SU-DHL-6 (cell line): ENCODE data around the gene POMT2.

Experiments used
- H2AFZ ChIP-seq: fragments of 200-600 bp; sonication (generic); 2 replicates; pipeline ENCODE4 v1.6.1; 2014; ENCODE audit warnings: low read depth, mild to moderate bottlenecking, moderate library complexity, mixed read lengths, antibody characterized with exemption, low read length; ENCODE audit not compliant: severe bottlenecking
- H3F3A ChIP-seq: fragments of 200-600 bp; shearing (Covaris generic); 2 replicates; pipeline ENCODE4 v1.6.0; 2016; ENCODE audit warnings: antibody characterized with exemption, mild to moderate bottlenecking; ENCODE audit not compliant: insufficient read depth
- H3K27ac ChIP-seq: fragments of 200-600 bp; sonication (generic); 2 replicates; pipeline ENCODE4 v1.5.1; 2016; ENCODE audit warnings: low read depth, mild to moderate bottlenecking, low read length, moderate library complexity, mixed read lengths
- H3K27me3 ChIP-seq: fragments of 200-600 bp; sonication (generic), shearing (Covaris generic); 2 replicates; pipeline ENCODE4 v1.6.0; 2014; ENCODE audit warnings: mild to moderate bottlenecking, low read length
- H3K36me3 ChIP-seq: fragments of 200-600 bp; sonication (generic); 2 replicates; pipeline ENCODE4 v1.6.1; 2014; ENCODE audit warnings: mild to moderate bottlenecking, low read length, mixed read lengths
- H3K4me2 ChIP-seq: fragments of 300-600, 200-600 bp; shearing (Covaris generic), sonication (generic); 2 replicates; pipeline ENCODE4 v1.6.0; 2014; ENCODE audit warnings: low read length, low read depth, mild to moderate bottlenecking; ENCODE audit not compliant: poor library complexity, severe bottlenecking
- H3K4me3 ChIP-seq: fragments of 200-600 bp; sonication (generic); 2 replicates; pipeline ENCODE4 v1.5.1; 2014; ENCODE audit warnings: antibody characterized with exemption, low read length, mild to moderate bottlenecking, mixed read lengths; ENCODE audit not compliant: insufficient read depth, poor library complexity, severe bottlenecking
- H3K79me2 ChIP-seq: fragments of 200-600 bp; sonication (generic); 2 replicates; pipeline ENCODE4 v1.6.1; 2014; ENCODE audit warnings: mild to moderate bottlenecking, low read length, moderate library complexity; ENCODE audit not compliant: insufficient read depth
- H3K9ac ChIP-seq: fragments of 200-600 bp; sonication (generic); 2 replicates; pipeline ENCODE4 v1.7.0; 2014; ENCODE audit warnings: mild to moderate bottlenecking, low read length
- H3K9me2 ChIP-seq: fragments of 200-600 bp; sonication (generic); replicated peaks from 2 replicates; pipeline ENCODE4 v1.6.1; 2014; ENCODE audit warnings: low read length; ENCODE audit not compliant: insufficient read depth
- H3K9me3 ChIP-seq: fragments of 200-600 bp; sonication (generic); 2 replicates; pipeline ENCODE4 v1.6.1; 2014; ENCODE audit warnings: low read length, mixed read lengths; ENCODE audit not compliant: insufficient read depth
- H4K20me1 ChIP-seq: fragments of 200-600 bp; sonication (generic); 2 replicates; pipeline ENCODE4 v1.6.1; 2014; ENCODE audit warnings: low read depth, mild to moderate bottlenecking, antibody characterized with exemption, low read length, moderate library complexity, mixed read lengths
- CTCF ChIP-seq: fragments of 200-600 bp; sonication (generic); IDR thresholded peaks from one replicate; pipeline ENCODE4 v1.5.1; 2017; ENCODE audit warnings: antibody characterized with exemption, mild to moderate bottlenecking, low read length, moderate library complexity; ENCODE audit not compliant: insufficient read depth, poor library complexity, severe bottlenecking
- EZH2phosphoT487 ChIP-seq: fragments of 200-600 bp; sonication (generic), shearing (Covaris generic); conservative IDR thresholded peaks from 2 replicates; pipeline ENCODE4 v1.6.1; 2018; ENCODE audit warnings: mild to moderate bottlenecking, antibody characterized with exemption, low read length, moderate library complexity, mixed read lengths

POMT2 gene

GRCh38 chr14:77299771-77300170 lies 20.9 kb downstream of the POMT2 start:
- no peaks in the 10 kb centered on the region for H3K27me3 ChIP-seq
- TF ChIP-seq CTCF: no peak
- no peak for TF ChIP-seq EZH2phosphoT487
- no peaks in the 10 kb centered on the region for H4K20me1 ChIP-seq
- no peak overlapping the region for H3K4me2 ChIP-seq
- no peaks in the 10 kb centered on the region for H3K79me2 ChIP-seq
- no peak overlapping the region for H2AFZ ChIP-seq
- no peak overlapping the region for H3K27ac ChIP-seq
- H3K4me3 ChIP-seq: no peak overlapping the region
- no peaks in the 10 kb centered on the region for H3K36me3 ChIP-seq
- no peaks in the 10 kb centered on the region for H3F3A ChIP-seq
- no peak overlapping the region for H3K9ac ChIP-seq
- no peaks in the 10 kb centered on the region for H3K9me2 ChIP-seq
- no peaks in the 10 kb centered on the region for H3K9me3 ChIP-seq

GRCh38 chr14:77296906-77297305 lies 23.8 kb downstream of the POMT2 start:
- H3K9me3 ChIP-seq: no peaks in the 10 kb centered on the region
- H3K9ac ChIP-seq: no peak overlapping the region
- H3K27ac ChIP-seq: no peak overlapping the region
- H3F3A ChIP-seq: no peaks in the 10 kb centered on the region
- TF ChIP-seq EZH2phosphoT487 (no peak), CTCF (no peak)
- H3K27me3 ChIP-seq: no peaks in the 10 kb centered on the region
- no peaks in the 10 kb centered on the region for H3K79me2 ChIP-seq
- no peak overlapping the region for H3K4me3 ChIP-seq
- 0 out of 2 replicates have a peak, but pooled peaks cover 3% of the 10 kb centered on the region for H3K36me3 ChIP-seq
- no peak overlapping the region for H2AFZ ChIP-seq
- H3K4me2 ChIP-seq: no peak overlapping the region
- H4K20me1 ChIP-seq: no peaks in the 10 kb centered on the region
- H3K9me2 ChIP-seq: no peaks in the 10 kb centered on the region

GRCh38 chr14:77296155-77296554 lies 24.5 kb downstream of the POMT2 start:
- Histone ChIP-seq H3K9ac (no peak overlapping the region), H3K9me3 (no peaks in the 10 kb centered on the region), H4K20me1 (no peaks in the 10 kb centered on the region), H3K79me2 (no peaks in the 10 kb centered on the region), H3K4me3 (no peak overlapping the region), H3K36me3 (0 out of 2 replicates have a peak, but pooled peaks cover 3% of the 10 kb centered on the region), H3K27me3 (no peaks in the 10 kb centered on the region), H3F3A (no peaks in the 10 kb centered on the region), H3K9me2 (no peaks in the 10 kb centered on the region), H2AFZ (no peak overlapping the region), H3K27ac (no peak overlapping the region), H3K4me2 (no peak overlapping the region)
- TF ChIP-seq CTCF (no peak), EZH2phosphoT487 (no peak)
